Osteoblast (primary cell): ENCODE data around the gene EI24. TPM values are rescaled to one million over a fixed set of nuclear protein-coding genes. Genes with fewer than 3 reads are reported as not detected.

Experiments used
- DNase-seq: peaks from one replicate; pipeline ENCODE4 v3.0.0; 2011; ENCODE audit warnings: low spot score, mixed read lengths; ENCODE audit not compliant: insufficient read length; ENCODE audit errors: missing footprints
- H2AFZ ChIP-seq: 2 replicates; pipeline ENCODE4 v1.6.0; 2011; ENCODE audit warnings: mild to moderate bottlenecking, low read length
- H3K27ac ChIP-seq: 2 replicates; pipeline ENCODE4 v1.5.1; 2011; ENCODE audit warnings: mild to moderate bottlenecking, low read depth, low read length, moderate library complexity
- H3K27me3 ChIP-seq: 2 replicates; pipeline ENCODE4 v1.6.0; 2012; ENCODE audit warnings: mild to moderate bottlenecking, control low read depth, inconsistent platforms, low read length, moderate library complexity; ENCODE audit not compliant: insufficient read depth
- H3K36me3 ChIP-seq: 2 replicates; pipeline ENCODE4 v1.5.1; 2011; ENCODE audit warnings: mild to moderate bottlenecking, low read length, control low read depth, moderate library complexity; ENCODE audit not compliant: insufficient read depth
- H3K4me1 ChIP-seq: 2 replicates; pipeline ENCODE4 v1.5.1; 2011; ENCODE audit warnings: mild to moderate bottlenecking, low read length, control low read depth, moderate library complexity; ENCODE audit not compliant: insufficient read depth
- H3K4me2 ChIP-seq: 2 replicates; pipeline ENCODE4 v1.6.0; 2011; ENCODE audit warnings: mild to moderate bottlenecking, low read length; ENCODE audit not compliant: insufficient read depth
- H3K4me3 ChIP-seq: fragments of 200-600 bp; sonication (generic); 3 replicates; pipeline ENCODE4 v1.5.1; 2012; ENCODE audit warnings: mild to moderate bottlenecking, low read length, inconsistent platforms; ENCODE audit not compliant: insufficient read depth
- H3K79me2 ChIP-seq: 2 replicates; pipeline ENCODE4 v1.6.0; 2012; ENCODE audit warnings: mild to moderate bottlenecking, low read length, control low read depth, inconsistent platforms; ENCODE audit not compliant: insufficient read depth
- H3K9me3 ChIP-seq: 2 replicates; pipeline ENCODE4 v1.5.1; 2011; ENCODE audit warnings: low read depth, low read length, control low read depth
- H4K20me1 ChIP-seq: 2 replicates; pipeline ENCODE4 v1.6.0; 2012; ENCODE audit warnings: mild to moderate bottlenecking, low read length, control low read depth; ENCODE audit not compliant: insufficient read depth
- total RNA-seq: library from RNA; depleted of rRNA; stranded (reverse); fragments of >200 nt; gene quantifications from 2 replicates; pipeline ENCODE4 v1.2.3, GENCODE V29; 2012
- TF ChIP-seq, protein P1 (sequence below): IDR thresholded peaks from 2 replicates; pipeline ENCODE4 v1.5.1; 2011; ENCODE audit warnings: mild to moderate bottlenecking, low read depth, low read length, moderate library complexity; ENCODE audit errors: extremely low read depth

EI24 gene
- total RNA-seq, 1 donor, result 76.0 TPM

DNA sequence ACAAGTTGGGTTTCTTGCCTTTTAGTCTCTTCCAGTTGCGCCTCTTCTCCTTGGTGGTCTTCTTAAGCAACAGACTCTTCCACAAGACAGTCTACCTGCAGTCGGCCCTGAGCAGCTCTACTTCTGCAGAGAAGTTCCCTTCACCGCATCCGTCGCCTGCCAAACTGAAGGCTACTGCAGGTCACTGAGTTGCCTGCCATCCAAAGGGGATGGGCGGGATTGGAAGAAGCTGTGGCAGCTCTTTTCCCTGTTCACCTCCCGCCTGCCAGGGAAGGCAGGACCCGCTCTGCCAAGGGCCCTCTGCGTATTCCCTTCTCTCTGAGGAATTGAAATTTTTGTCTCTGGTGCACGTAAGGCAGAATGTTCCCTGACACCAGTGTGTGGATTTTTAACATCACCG is 14.2 kb downstream of the EI24 start:
- Histone ChIP-seq H3K4me2 (no peak overlapping the region), H3K27me3 (no peaks in the 10 kb centered on the region), H3K4me1 (no peaks in the 10 kb centered on the region), H3K27ac (no peak overlapping the region), H3K9me3 (no peaks in the 10 kb centered on the region), H3K36me3 (peaks cover 53% of the 10 kb centered on the region), H3K4me3 (no peak overlapping the region), H3K79me2 (no peaks in the 10 kb centered on the region), H4K20me1 (no peaks in the 10 kb centered on the region), H2AFZ (no peak overlapping the region)
- no peak for DNase-seq
- TF ChIP-seq, protein P1, sequence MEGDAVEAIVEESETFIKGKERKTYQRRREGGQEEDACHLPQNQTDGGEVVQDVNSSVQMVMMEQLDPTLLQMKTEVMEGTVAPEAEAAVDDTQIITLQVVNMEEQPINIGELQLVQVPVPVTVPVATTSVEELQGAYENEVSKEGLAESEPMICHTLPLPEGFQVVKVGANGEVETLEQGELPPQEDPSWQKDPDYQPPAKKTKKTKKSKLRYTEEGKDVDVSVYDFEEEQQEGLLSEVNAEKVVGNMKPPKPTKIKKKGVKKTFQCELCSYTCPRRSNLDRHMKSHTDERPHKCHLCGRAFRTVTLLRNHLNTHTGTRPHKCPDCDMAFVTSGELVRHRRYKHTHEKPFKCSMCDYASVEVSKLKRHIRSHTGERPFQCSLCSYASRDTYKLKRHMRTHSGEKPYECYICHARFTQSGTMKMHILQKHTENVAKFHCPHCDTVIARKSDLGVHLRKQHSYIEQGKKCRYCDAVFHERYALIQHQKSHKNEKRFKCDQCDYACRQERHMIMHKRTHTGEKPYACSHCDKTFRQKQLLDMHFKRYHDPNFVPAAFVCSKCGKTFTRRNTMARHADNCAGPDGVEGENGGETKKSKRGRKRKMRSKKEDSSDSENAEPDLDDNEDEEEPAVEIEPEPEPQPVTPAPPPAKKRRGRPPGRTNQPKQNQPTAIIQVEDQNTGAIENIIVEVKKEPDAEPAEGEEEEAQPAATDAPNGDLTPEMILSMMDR, result no peak

- Histone ChIP-seq H3K79me2 (no peaks in the 10 kb centered on the region), H3K4me2 (no peak overlapping the region), H3K4me3 (no peak overlapping the region), H3K27ac (no peak overlapping the region), H2AFZ (no peak overlapping the region), H4K20me1 (no peaks in the 10 kb centered on the region), H3K36me3 (peaks cover 37% of the 10 kb centered on the region), H3K27me3 (no peaks in the 10 kb centered on the region), H3K9me3 (no peaks in the 10 kb centered on the region), H3K4me1 (no peaks in the 10 kb centered on the region)
- TF ChIP-seq, protein P1, result no peak
- DNase-seq, result no peak
Observed at GRCh38 chr11:125585487-125585886, 16.2 kb downstream of the EI24 start.

GRCh38 chr11:125586623-125587022 is 17.3 kb downstream of the EI24 start:
- no peaks in the 10 kb centered on the region for H3K27me3 ChIP-seq
- no peak overlapping the region for H3K4me3 ChIP-seq
- H3K79me2 ChIP-seq, result peaks cover 3% of the 10 kb centered on the region
- H3K9me3 ChIP-seq, result no peaks in the 10 kb centered on the region
- DNase-seq, result no peak
- H3K4me2 ChIP-seq, result no peak overlapping the region
- no peak overlapping the region for H2AFZ ChIP-seq
- no peak overlapping the region for H3K27ac ChIP-seq
- TF ChIP-seq, protein P1, result no peak
- no peaks in the 10 kb centered on the region for H4K20me1 ChIP-seq
- peaks cover 32% of the 10 kb centered on the region for H3K36me3 ChIP-seq
- H3K4me1 ChIP-seq, result peaks cover 4% of the 10 kb centered on the region

GRCh38 chr11:125587480-125587879 is 18.2 kb downstream of the EI24 start:
- Histone ChIP-seq H4K20me1 (no peaks in the 10 kb centered on the region), H3K36me3 (peaks cover 25% of the 10 kb centered on the region), H3K4me1 (peaks cover 4% of the 10 kb centered on the region), H2AFZ (no peak overlapping the region), H3K27ac (no peak overlapping the region), H3K79me2 (peaks cover 5% of the 10 kb centered on the region), H3K4me2 (no peak overlapping the region), H3K9me3 (no peaks in the 10 kb centered on the region), H3K27me3 (no peaks in the 10 kb centered on the region), H3K4me3 (no peak overlapping the region)
- DNase-seq, result no peak
- TF ChIP-seq, protein P1, result no peak
